HEK293 (cell line): ENCODE data around the gene THAP12.
A peak's percentile ranks its signal among the peaks of the same experiment; 100 is the strongest.

Source experiments
- CTCF ChIA-PET: fragments of 350-600 bp; formaldehyde crosslinking; extraction: SDS; loops from one replicate; lab custom pipeline; 2021; ENCODE audit warnings: antibody characterized with exemption; lab: Yijun Ruan, JAX
- POLR2A ChIA-PET: fragments of 300-600 bp; formaldehyde crosslinking; extraction: SDS; loops from one replicate; lab custom pipeline; 2020; ENCODE audit warnings: antibody characterized with exemption, inconsistent platforms; lab: Yijun Ruan, JAX
- H3K27ac ChIP-seq: fragments of 200-500 bp; sonication (Bioruptor generic); 2 replicates; pipeline ENCODE4 v1.5.1; 2014; ENCODE audit warnings: low read depth, low read length, control low read depth, inconsistent platforms; ENCODE audit errors: extremely low read depth
- H3K36me3 ChIP-seq, 2 experiments: fragments of 200-500 bp in 1 of 2; sonication (Bioruptor generic) in 1 of 2; 1 replicate in 1 of 2; 2 replicates in 1 of 2; pipeline ENCODE4 v1.5.1; 2014 to 2017; ENCODE audit warnings: inconsistent platforms in 2 of 2, low read length in 2 of 2; ENCODE audit not compliant: control insufficient read depth in 2 of 2, insufficient read depth in 1 of 2
- H3K4me1 ChIP-seq: fragments of 200-500 bp; sonication (Bioruptor generic); 2 replicates; pipeline ENCODE4 v1.5.1; 2014; ENCODE audit warnings: mild to moderate bottlenecking, low read length, inconsistent platforms; ENCODE audit not compliant: control insufficient read depth, insufficient read depth
- H3K4me3 ChIP-seq: 2 replicates; pipeline ENCODE4 v1.5.1; 2011; ENCODE audit warnings: low read depth, mild to moderate bottlenecking, control low read depth, low read length, moderate library complexity
- H3K9me3 ChIP-seq: fragments of 200-500 bp; sonication (Bioruptor generic); 2 replicates; pipeline ENCODE4 v1.5.1; 2014; ENCODE audit warnings: low read depth, low read length, inconsistent platforms; ENCODE audit not compliant: control insufficient read depth, insufficient read depth
- FEZF1 ChIP-seq: fragments of 450-650 bp; formaldehyde crosslinking; IDR thresholded peaks from 2 replicates; pipeline ENCODE4 v1.5.1; 2016; ENCODE audit warnings: missing biosample characterization, missing genetic modification characterization
- HOXA7 ChIP-seq: sonication (generic); formaldehyde crosslinking; IDR thresholded peaks from 2 replicates; pipeline ENCODE4 v1.8.1; 2022; ENCODE audit warnings: missing genetic modification reagents, borderline replicate concordance
- KLF10 ChIP-seq: fragments of 450-650 bp; IDR thresholded peaks from 2 replicates; pipeline ENCODE4 v1.5.1; 2018; ENCODE audit warnings: missing biosample characterization, mild to moderate bottlenecking, missing genetic modification characterization
- MEIS1 ChIP-seq: sonication (generic); formaldehyde crosslinking; IDR thresholded peaks from 2 replicates; pipeline ENCODE4 v1.8.1; 2022; ENCODE audit warnings: missing genetic modification reagents, mild to moderate bottlenecking, borderline replicate concordance
- OSR2 ChIP-seq: fragments of 450-650 bp; formaldehyde crosslinking; IDR thresholded peaks from 2 replicates; pipeline ENCODE4 v1.5.1; 2016; ENCODE audit warnings: missing biosample characterization, missing genetic modification characterization
- TRIM28 ChIP-seq: IDR thresholded peaks from 2 replicates; pipeline ENCODE4 v1.6.1; 2011; ENCODE audit warnings: low read length, control low read depth, borderline replicate concordance
- ZBTB20 ChIP-seq: fragments of 450-650 bp; formaldehyde crosslinking; IDR thresholded peaks from 2 replicates; pipeline ENCODE4 v1.5.1; 2016; ENCODE audit warnings: missing biosample characterization, missing genetic modification characterization
- ZBTB48 ChIP-seq: fragments of 450-650 bp; formaldehyde crosslinking; IDR thresholded peaks from 2 replicates; pipeline ENCODE4 v1.5.1; 2016; ENCODE audit warnings: missing biosample characterization, missing genetic modification characterization
- ZBTB8A ChIP-seq: fragments of 450-650 bp; formaldehyde crosslinking; IDR thresholded peaks from 2 replicates; pipeline ENCODE4 v1.5.1; 2016; ENCODE audit warnings: missing biosample characterization, missing genetic modification characterization
- ZFHX2 ChIP-seq: fragments of 450-650 bp; formaldehyde crosslinking; conservative IDR thresholded peaks from 2 replicates; pipeline ENCODE4 v1.5.1; 2016; ENCODE audit warnings: missing biosample characterization, missing genetic modification characterization
- ZFP3 ChIP-seq: fragments of 450-650 bp; formaldehyde crosslinking; IDR thresholded peaks from 2 replicates; pipeline ENCODE4 v1.5.1; 2016; ENCODE audit warnings: low read depth, missing biosample characterization, missing genetic modification characterization
- ZFP37 ChIP-seq: fragments of 450-650 bp; formaldehyde crosslinking; IDR thresholded peaks from 2 replicates; pipeline ENCODE4 v1.5.1; 2016; ENCODE audit warnings: missing biosample characterization, missing genetic modification characterization
- ZNF138 ChIP-seq: fragments of 450-650 bp; formaldehyde crosslinking; IDR thresholded peaks from 2 replicates; pipeline ENCODE4 v1.5.1; 2016; ENCODE audit warnings: missing biosample characterization, missing genetic modification characterization, borderline replicate concordance
- ZNF37A ChIP-seq: fragments of 450-650 bp; IDR thresholded peaks from 2 replicates; pipeline ENCODE4 v1.5.1; 2018; ENCODE audit warnings: missing biosample characterization, missing genetic modification characterization
- ZNF404 ChIP-seq: fragments of 450-650 bp; formaldehyde crosslinking; IDR thresholded peaks from 2 replicates; pipeline ENCODE4 v1.5.1; 2017; ENCODE audit warnings: missing biosample characterization, missing genetic modification characterization
- ZNF416 ChIP-seq: fragments of 450-650 bp; formaldehyde crosslinking; IDR thresholded peaks from 2 replicates; pipeline ENCODE4 v1.5.1; 2016; ENCODE audit warnings: missing biosample characterization, missing genetic modification characterization
- ZNF514 ChIP-seq: fragments of 450-650 bp; formaldehyde crosslinking; IDR thresholded peaks from 2 replicates; pipeline ENCODE4 v1.5.1; 2016; ENCODE audit warnings: missing biosample characterization, missing genetic modification characterization
- ZNF529 ChIP-seq: fragments of 450-650 bp; formaldehyde crosslinking; IDR thresholded peaks from 2 replicates; pipeline ENCODE4 v1.5.1; 2017; ENCODE audit warnings: missing genetic modification characterization, missing biosample characterization; ENCODE audit not compliant: insufficient replicate concordance
- ZNF596 ChIP-seq: fragments of 450-650 bp; IDR thresholded peaks from 2 replicates; pipeline ENCODE4 v1.5.0; 2018; ENCODE audit warnings: missing biosample characterization, mild to moderate bottlenecking, missing genetic modification characterization, moderate library complexity
- ZNF600 ChIP-seq: fragments of 450-650 bp; formaldehyde crosslinking; IDR thresholded peaks from 2 replicates; pipeline ENCODE4 v1.5.1; 2016; ENCODE audit warnings: missing biosample characterization, missing genetic modification characterization
- ZNF624 ChIP-seq: fragments of 450-650 bp; formaldehyde crosslinking; IDR thresholded peaks from 2 replicates; pipeline ENCODE4 v1.5.1; 2017; ENCODE audit warnings: missing biosample characterization, missing genetic modification characterization
- ZNF670 ChIP-seq: fragments of 450-650 bp; formaldehyde crosslinking; IDR thresholded peaks from 2 replicates; pipeline ENCODE4 v1.5.1; 2016; ENCODE audit warnings: missing biosample characterization, missing genetic modification characterization, low read depth
- ZNF677 ChIP-seq: fragments of 450-650 bp; IDR thresholded peaks from 2 replicates; pipeline ENCODE4 v1.5.0; 2018; ENCODE audit warnings: missing biosample characterization, mild to moderate bottlenecking, missing genetic modification characterization, moderate library complexity
- ZNF747 ChIP-seq: fragments of 450-650 bp; formaldehyde crosslinking; IDR thresholded peaks from 2 replicates; pipeline ENCODE4 v1.5.1; 2016; ENCODE audit warnings: missing biosample characterization, missing genetic modification characterization
- ZNF843 ChIP-seq: fragments of 450-650 bp; formaldehyde crosslinking; IDR thresholded peaks from 2 replicates; pipeline ENCODE4 v1.5.1; 2016; ENCODE audit warnings: missing biosample characterization, missing genetic modification characterization
- TF ChIP-seq, protein P1 (sequence below): fragments of 450-650 bp; formaldehyde crosslinking; IDR thresholded peaks from 2 replicates; pipeline ENCODE4 v1.5.1; 2016; ENCODE audit warnings: missing biosample characterization, missing genetic modification characterization
- TF ChIP-seq, protein P2 (sequence below): fragments of 450-650 bp; formaldehyde crosslinking; IDR thresholded peaks from 2 replicates; pipeline ENCODE4 v1.5.1; 2016; ENCODE audit warnings: missing biosample characterization, missing genetic modification characterization, low read depth

The THAP12 gene

DNA sequence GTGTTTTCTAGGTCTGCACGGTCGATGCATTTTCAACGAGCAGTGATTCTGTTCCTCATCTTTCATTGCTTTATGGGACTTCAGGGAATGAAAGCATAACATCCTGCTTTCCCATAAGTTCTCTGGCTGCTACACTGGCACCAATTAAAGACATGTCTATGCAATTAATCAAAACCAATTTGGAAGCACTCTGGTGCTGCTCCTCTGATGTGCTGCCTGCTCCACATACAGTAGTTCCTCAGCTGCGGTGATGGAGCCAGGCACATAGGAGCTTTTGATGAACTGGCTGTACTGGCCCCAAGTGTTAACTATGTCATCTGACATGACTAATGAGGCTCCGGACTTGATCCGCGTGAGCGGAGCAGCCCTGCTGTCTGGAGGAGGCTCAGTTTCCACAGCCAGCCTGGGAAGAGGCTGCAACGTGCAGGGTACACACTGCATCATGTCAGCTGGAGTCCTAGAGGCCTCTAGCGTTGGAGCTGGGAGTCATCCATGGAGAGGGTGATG is 30.0 kb upstream of the THAP12 start:
- CTCF ChIA-PET = interaction anchor here (1.2 kb wide), 1 partner anchor 9 kb away, joined by 3 read pairs; no protein-coding TSS in a partner anchor
- Histone ChIP-seq H3K4me3 (no peak overlapping the region), H3K36me3 (no peaks in the 10 kb centered on the region), H3K9me3 (no peaks in the 10 kb centered on the region), H3K27ac (no peak overlapping the region), H3K4me1 (no peaks in the 10 kb centered on the region)
- POLR2A ChIA-PET = interaction anchor here (0.6 kb wide), 1 partner anchor 39 kb away, joined by 6 read pairs; no protein-coding TSS in a partner anchor
- TF ChIP-seq ZNF138 (no peak), ZNF677 (tag by site-specific recombination) (no peak), ZFHX2 (no peak), ZNF747 (tag by site-specific recombination) (no peak), ZFP37 (tag by site-specific recombination) (no peak), MEIS1 (CRISPR knock-in tag) (no peak), ZNF596 (tag by site-specific recombination) (no peak), ZNF404 (tag by site-specific recombination) (no peak), ZNF600 (tag by site-specific recombination) (no peak), ZNF624 (tag by site-specific recombination) (no peak), ZNF529 (tag by site-specific recombination) (no peak), ZNF670 (tag by site-specific recombination) (no peak), ZBTB20 (tag by site-specific recombination) (no peak), KLF10 (tag by site-specific recombination) (no peak)
- TF ChIP-seq, protein P1, sequence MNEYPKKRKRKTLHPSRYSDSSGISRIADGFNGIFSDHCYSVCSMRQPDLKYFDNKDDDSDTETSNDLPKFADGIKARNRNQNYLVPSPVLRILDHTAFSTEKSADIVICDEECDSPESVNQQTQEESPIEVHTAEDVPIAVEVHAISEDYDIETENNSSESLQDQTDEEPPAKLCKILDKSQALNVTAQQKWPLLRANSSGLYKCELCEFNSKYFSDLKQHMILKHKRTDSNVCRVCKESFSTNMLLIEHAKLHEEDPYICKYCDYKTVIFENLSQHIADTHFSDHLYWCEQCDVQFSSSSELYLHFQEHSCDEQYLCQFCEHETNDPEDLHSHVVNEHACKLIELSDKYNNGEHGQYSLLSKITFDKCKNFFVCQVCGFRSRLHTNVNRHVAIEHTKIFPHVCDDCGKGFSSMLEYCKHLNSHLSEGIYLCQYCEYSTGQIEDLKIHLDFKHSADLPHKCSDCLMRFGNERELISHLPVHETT (tag by site-specific recombination) = no peak

DNA sequence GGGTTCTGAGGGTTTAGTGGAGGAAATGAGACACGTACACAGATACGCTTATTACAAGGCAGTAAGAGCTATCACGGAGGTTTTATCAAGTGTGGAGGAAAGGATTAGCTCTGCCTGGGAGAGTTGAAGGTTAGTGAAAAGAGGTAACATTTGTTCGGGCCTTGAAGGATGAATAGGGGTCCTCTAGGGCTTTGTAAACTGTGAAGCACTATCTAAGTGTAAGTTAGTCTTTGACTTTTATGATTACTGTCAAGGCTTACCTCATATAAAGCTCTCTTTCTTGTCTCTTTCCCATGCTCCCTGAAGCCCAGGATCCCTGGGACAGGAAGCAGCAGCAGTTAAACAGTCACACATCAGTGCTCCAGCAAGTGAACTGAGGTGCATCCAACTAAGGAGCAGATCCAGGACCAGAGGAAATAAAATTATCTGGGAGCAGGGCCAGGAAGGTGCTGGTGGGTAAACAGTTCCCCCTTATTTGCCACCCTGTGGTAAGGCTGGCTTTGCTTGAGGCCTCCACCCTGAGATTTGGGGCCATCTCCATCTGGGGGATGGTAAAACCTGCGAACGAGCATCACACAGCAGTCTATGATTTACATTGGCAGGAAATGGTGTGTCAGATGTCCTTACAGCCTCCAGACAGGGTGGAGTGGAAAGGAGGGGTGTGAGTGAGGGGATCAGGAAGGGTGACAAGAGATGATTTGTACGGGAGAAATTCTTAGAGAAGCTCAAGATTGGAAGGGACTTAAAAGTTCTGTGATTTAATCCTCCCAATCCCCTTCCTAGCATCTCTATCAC is 27.4 kb upstream of the THAP12 start:
- no peaks in the 10 kb centered on the region for H3K4me1 ChIP-seq
- ChIA-PET CTCF (interaction anchor here (0.5 to 2.1 kb wide), 3 partner anchors 11 to 326 kb away, joined by 3 to 18 read pairs (median 3); no protein-coding TSS in a partner anchor), POLR2A (no interaction called here)
- no peaks in the 10 kb centered on the region for H3K36me3 ChIP-seq
- no peak overlapping the region for H3K27ac ChIP-seq
- H3K9me3 ChIP-seq = no peaks in the 10 kb centered on the region
- TF ChIP-seq OSR2 (tag by site-specific recombination) = 0 out of 2 replicates have a peak, but pooled peaks have one; percentile 9
- TF ChIP-seq TRIM28 = peak; percentile 70; the same call in 1 of the 2 replicates
- peak; percentile 37 for TF ChIP-seq FEZF1
- TF ChIP-seq ZNF416 (tag by site-specific recombination) = no peak
- no peak for TF ChIP-seq ZBTB8A
- peak; percentile 61; the same call in 1 of the 2 replicates for TF ChIP-seq ZFP3 (tag by site-specific recombination)
- TF ChIP-seq ZBTB48 (tag by site-specific recombination) = peak; percentile 61; the same call in 1 of the 2 replicates
- TF ChIP-seq ZNF596 (tag by site-specific recombination) = no peak
- H3K4me3 ChIP-seq = no peak overlapping the region

DNA sequence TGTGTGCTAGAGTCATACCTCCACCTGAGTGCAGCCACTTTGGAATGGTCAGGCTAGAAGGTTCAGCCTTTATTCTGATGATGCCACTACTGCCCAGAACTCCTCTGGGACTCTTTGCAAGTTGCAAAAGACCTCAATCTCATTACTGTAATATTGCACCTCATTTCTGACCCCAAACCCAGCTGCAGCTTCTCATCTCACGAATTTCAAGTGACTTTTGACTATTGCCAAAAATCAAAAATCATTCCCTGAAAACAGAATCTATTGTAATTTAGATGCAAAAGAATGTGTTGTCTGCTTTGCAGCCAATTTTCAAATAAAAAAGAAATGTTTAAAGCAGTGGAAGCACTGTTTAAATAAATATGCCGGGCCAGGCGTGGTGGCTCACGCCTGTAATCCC is 25.4 kb upstream of the THAP12 start:
- H3K27ac ChIP-seq = no peak overlapping the region
- no peaks in the 10 kb centered on the region for H3K36me3 ChIP-seq
- ChIA-PET POLR2A (no interaction called here), CTCF (no interaction called here)
- no peak overlapping the region for H3K4me3 ChIP-seq
- H3K4me1 ChIP-seq = no peaks in the 10 kb centered on the region
- H3K9me3 ChIP-seq = no peaks in the 10 kb centered on the region
- TF ChIP-seq ZNF514 (tag by site-specific recombination) (no peak), ZNF843 (tag by site-specific recombination) (no peak), ZNF529 (tag by site-specific recombination) (no peak), ZNF37A (tag by site-specific recombination) (no peak), HOXA7 (CRISPR knock-in tag) (no peak), ZNF670 (tag by site-specific recombination) (no peak), ZNF747 (tag by site-specific recombination) (no peak)
- TF ChIP-seq, protein P2, sequence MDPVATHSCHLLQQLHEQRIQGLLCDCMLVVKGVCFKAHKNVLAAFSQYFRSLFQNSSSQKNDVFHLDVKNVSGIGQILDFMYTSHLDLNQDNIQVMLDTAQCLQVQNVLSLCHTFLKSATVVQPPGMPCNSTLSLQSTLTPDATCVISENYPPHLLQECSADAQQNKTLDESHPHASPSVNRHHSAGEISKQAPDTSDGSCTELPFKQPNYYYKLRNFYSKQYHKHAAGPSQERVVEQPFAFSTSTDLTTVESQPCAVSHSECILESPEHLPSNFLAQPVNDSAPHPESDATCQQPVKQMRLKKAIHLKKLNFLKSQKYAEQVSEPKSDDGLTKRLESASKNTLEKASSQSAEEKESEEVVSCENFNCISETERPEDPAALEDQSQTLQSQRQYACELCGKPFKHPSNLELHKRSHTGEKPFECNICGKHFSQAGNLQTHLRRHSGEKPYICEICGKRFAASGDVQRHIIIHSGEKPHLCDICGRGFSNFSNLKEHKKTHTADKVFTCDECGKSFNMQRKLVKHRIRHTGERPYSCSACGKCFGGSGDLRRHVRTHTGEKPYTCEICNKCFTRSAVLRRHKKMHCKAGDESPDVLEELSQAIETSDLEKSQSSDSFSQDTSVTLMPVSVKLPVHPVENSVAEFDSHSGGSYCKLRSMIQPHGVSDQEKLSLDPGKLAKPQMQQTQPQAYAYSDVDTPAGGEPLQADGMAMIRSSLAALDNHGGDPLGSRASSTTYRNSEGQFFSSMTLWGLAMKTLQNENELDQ (tag by site-specific recombination) = no peak
